ENCODE measurements around the gene SIRT7. TPM values are rescaled to one million over a fixed set of nuclear protein-coding genes. Genes with fewer than 3 reads are reported as not detected.

The SIRT7 gene
- total and polyA plus RNA-seq, 2 donors from 2014 or later: 17.4 to 25.2 TPM

DNA sequence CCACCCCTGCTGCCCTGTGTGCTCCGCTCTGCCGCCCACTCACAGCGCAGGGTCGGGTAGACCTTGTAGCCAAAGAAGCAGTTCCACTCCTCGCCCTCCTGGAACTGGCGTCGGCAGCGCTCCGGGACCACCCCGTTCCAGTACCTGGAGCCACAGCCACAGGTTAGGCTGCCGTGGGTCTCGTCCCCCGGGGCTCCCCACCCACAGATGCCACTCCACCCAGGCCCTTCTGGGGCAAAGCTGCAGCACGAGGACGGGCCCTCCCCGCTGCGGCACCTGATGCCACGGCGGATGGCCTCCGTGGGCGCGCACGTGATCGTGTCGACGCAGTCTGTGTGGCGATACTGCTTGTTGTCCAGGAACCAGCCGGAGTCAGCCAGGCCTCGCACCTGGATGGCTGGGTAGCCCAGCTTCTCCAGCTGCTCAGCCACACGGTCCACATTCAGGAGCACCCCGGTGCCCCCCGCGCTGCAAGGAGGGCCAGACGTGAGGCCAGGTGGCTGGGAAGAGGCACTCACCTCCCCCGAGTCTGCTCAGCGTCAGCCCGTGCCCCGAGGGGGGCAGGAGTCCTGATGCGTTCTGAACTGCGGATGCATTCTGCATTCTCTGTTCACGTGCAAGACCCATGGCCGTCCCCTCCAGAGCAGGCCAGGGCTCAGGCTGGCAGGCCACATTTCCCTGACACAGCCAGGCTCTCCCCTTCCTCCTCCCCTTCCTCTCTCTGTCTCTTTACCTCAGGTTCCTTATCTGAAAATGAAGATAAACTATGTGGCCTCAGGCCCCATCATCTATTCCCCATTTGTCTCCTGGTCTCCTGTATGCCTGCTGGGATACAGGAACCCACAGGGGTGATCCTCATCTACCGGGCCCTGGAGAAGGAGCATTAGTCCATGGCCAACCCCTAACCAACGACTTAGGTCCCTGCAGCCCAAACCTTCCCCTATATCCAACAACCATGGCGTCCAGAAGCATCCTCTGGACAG is 38.9 kb upstream of the SIRT7 start:
- intact Hi-C loops (cut with DNase I): no loop called here
- Histone ChIP-seq H3K9ac (ENCODE audit: low read length in 3 of 3) (no peak overlapping the region), H3K27me3 (ENCODE audit: control insufficient read depth, insufficient read depth, low read length) (peaks cover 10% of the 10 kb centered on the region), H3K4me1 (ENCODE audit: control insufficient read depth in 2 of 3, insufficient read depth in 2 of 3, low read depth in 1 of 3, low read length in 3 of 3) (peaks cover 0 to 3% (median 0%) of the 10 kb centered on the region in 3 donors), H3K27ac (ENCODE audit: low read depth in 2 of 2, low read length in 2 of 2) (no peak overlapping the region), H3K9me3 (ENCODE audit: control insufficient read depth in 2 of 3, insufficient read depth in 1 of 3, low read length in 3 of 3) (no peaks in the 10 kb centered on the region), H3K36me3 (ENCODE audit: control insufficient read depth in 2 of 3, insufficient read depth in 3 of 3, low read length in 3 of 3) (no peaks in the 10 kb centered on the region), H3K4me3 (ENCODE audit: low read length in 3 of 3) (no peak overlapping the region)
- DNase-seq: no peak
- no peak for FAIRE-seq
- TF ChIP-seq, protein P1, sequence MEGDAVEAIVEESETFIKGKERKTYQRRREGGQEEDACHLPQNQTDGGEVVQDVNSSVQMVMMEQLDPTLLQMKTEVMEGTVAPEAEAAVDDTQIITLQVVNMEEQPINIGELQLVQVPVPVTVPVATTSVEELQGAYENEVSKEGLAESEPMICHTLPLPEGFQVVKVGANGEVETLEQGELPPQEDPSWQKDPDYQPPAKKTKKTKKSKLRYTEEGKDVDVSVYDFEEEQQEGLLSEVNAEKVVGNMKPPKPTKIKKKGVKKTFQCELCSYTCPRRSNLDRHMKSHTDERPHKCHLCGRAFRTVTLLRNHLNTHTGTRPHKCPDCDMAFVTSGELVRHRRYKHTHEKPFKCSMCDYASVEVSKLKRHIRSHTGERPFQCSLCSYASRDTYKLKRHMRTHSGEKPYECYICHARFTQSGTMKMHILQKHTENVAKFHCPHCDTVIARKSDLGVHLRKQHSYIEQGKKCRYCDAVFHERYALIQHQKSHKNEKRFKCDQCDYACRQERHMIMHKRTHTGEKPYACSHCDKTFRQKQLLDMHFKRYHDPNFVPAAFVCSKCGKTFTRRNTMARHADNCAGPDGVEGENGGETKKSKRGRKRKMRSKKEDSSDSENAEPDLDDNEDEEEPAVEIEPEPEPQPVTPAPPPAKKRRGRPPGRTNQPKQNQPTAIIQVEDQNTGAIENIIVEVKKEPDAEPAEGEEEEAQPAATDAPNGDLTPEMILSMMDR (IDR thresholded peaks at IDR 0.05; ENCODE audit: borderline replicate concordance, extremely low read depth, insufficient read depth): no peak

DNA sequence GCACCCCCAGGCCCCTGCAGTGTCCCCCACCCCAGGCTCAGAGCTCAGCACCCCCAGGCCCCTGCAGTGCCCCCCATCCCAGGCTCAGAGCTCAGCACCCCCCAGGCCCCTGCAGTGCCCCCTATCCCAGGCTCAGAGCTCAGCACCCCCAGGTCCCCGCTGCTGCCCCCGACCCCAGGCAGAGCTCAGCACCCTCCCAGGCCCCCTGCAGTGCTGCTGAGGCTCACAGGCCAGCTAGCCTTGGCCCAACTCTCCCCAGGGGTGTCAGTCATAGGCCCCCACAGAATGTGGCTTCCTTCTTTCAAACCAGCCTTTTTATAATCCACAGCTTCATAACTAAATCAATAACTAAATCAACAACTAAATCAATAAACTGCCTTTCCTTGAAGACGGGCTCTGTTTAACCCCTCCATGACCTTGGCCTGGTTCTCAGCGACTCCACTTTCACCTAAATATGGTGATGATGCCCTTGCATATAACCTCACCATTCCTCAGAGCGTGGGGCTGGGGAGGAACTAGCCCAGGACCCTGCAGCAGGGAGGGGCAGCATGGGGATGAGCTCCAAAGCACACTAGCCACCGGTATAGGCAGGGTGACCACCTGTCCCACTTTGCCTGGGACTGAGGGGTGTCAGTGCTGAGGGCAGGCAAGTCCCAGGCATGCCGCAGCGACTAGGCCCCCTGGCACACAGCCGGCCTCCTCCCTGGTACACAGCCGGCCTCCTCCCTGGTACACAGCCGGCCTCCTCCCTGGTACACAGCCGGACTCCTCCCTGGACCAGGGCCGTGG is 38.0 kb upstream of the SIRT7 start:
- H3K9ac ChIP-seq (ENCODE audit: low read length in 3 of 3): no peak overlapping the region
- intact Hi-C loops (cut with DNase I): no loop called here
- no peak overlapping the region for H3K27ac ChIP-seq (ENCODE audit: low read depth in 2 of 2, low read length in 2 of 2)
- no peaks in the 10 kb centered on the region for H3K9me3 ChIP-seq (ENCODE audit: control insufficient read depth in 2 of 3, insufficient read depth in 1 of 3, low read length in 3 of 3)
- H3K27me3 ChIP-seq (ENCODE audit: control insufficient read depth, insufficient read depth, low read length): peaks cover 10% of the 10 kb centered on the region
- H3K4me3 ChIP-seq (ENCODE audit: low read length in 3 of 3): no peak overlapping the region
- no peaks in the 10 kb centered on the region for H3K36me3 ChIP-seq (ENCODE audit: control insufficient read depth in 2 of 3, insufficient read depth in 3 of 3, low read length in 3 of 3)
- FAIRE-seq (no peak), DNase-seq (no peak)
- TF ChIP-seq, protein P1 (IDR thresholded peaks at IDR 0.05; ENCODE audit: borderline replicate concordance, extremely low read depth, insufficient read depth): no peak
- peaks cover 0 to 3% (median 0%) of the 10 kb centered on the region in 3 donors for H3K4me1 ChIP-seq (ENCODE audit: control insufficient read depth in 2 of 3, insufficient read depth in 2 of 3, low read depth in 1 of 3, low read length in 3 of 3)

DNA sequence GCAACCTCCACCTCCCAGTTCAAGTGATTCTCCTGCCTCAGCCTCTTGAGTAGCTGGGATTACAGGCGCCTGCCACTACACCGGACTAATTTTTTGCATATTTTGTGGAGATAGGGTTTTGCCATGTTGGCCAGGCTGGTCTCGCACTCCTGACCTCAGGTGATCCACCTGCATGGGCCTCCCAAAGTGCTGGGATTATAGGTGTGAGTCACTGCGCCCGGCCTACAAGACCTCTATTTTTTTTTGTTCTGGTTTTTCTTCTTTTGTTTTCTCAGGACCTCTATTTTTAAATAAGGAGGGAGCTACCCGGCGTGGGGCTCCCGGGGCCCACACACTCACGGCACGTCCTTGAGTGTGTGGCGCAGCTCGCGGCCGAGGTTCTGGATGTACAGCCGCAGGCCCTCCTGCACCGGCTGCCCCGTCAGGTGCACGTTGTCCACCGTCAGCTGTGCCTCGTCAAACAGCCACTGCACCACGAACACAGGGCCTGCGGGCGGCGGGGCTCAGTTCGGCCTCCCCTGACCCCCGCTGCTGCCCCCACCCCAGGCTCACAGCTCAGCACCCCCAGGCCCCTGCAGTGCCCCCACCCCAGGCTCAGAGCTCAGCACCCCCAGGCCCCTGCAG is 37.2 kb upstream of the SIRT7 start:
- Histone ChIP-seq H3K9me3 (ENCODE audit: control insufficient read depth in 2 of 3, insufficient read depth in 1 of 3, low read length in 3 of 3) (no peaks in the 10 kb centered on the region), H3K36me3 (ENCODE audit: control insufficient read depth in 2 of 3, insufficient read depth in 3 of 3, low read length in 3 of 3) (no peaks in the 10 kb centered on the region), H3K4me3 (ENCODE audit: low read length in 3 of 3) (no peak overlapping the region), H3K27ac (ENCODE audit: low read depth in 2 of 2, low read length in 2 of 2) (no peak overlapping the region), H3K4me1 (ENCODE audit: control insufficient read depth in 2 of 3, insufficient read depth in 2 of 3, low read depth in 1 of 3, low read length in 3 of 3) (no peaks in the 10 kb centered on the region), H3K27me3 (ENCODE audit: control insufficient read depth, insufficient read depth, low read length) (peaks cover 10% of the 10 kb centered on the region), H3K9ac (ENCODE audit: low read length in 3 of 3) (no peak overlapping the region)
- TF ChIP-seq, protein P1 (IDR thresholded peaks at IDR 0.05; ENCODE audit: borderline replicate concordance, extremely low read depth, insufficient read depth): no peak
- intact Hi-C loops (cut with DNase I): no loop called here
- no peak for FAIRE-seq
- DNase-seq: no peak

Measured in kidney (tissue), 14 donors.